Fibroblast of mammary gland (primary cell): ENCODE results near the gene LRRC4C.

Source experiments
- DNase-seq: peaks from one replicate; pipeline ENCODE4 v3.0.0-alpha.2; 2010; ENCODE audit warnings: low read depth
- H3K4me3 ChIP-seq: 2 replicates; pipeline ENCODE4 v1.5.1; 2011; ENCODE audit warnings: low read depth, mild to moderate bottlenecking, low read length, moderate library complexity; ENCODE audit not compliant: control insufficient read depth
- TF ChIP-seq, protein P1 (sequence below): conservative IDR thresholded peaks from 2 replicates; pipeline ENCODE4 v1.5.1; 2011; ENCODE audit warnings: low read depth, low read length, inconsistent platforms; ENCODE audit not compliant: control insufficient read depth, insufficient read depth

The LRRC4C gene

GRCh38 chr11:41283191-41283930 lies 176.1 kb downstream of the LRRC4C start:
- TF ChIP-seq, protein P1, sequence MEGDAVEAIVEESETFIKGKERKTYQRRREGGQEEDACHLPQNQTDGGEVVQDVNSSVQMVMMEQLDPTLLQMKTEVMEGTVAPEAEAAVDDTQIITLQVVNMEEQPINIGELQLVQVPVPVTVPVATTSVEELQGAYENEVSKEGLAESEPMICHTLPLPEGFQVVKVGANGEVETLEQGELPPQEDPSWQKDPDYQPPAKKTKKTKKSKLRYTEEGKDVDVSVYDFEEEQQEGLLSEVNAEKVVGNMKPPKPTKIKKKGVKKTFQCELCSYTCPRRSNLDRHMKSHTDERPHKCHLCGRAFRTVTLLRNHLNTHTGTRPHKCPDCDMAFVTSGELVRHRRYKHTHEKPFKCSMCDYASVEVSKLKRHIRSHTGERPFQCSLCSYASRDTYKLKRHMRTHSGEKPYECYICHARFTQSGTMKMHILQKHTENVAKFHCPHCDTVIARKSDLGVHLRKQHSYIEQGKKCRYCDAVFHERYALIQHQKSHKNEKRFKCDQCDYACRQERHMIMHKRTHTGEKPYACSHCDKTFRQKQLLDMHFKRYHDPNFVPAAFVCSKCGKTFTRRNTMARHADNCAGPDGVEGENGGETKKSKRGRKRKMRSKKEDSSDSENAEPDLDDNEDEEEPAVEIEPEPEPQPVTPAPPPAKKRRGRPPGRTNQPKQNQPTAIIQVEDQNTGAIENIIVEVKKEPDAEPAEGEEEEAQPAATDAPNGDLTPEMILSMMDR, result no peak
- no peak for DNase-seq
- no peak overlapping the region for H3K4me3 ChIP-seq

DNA sequence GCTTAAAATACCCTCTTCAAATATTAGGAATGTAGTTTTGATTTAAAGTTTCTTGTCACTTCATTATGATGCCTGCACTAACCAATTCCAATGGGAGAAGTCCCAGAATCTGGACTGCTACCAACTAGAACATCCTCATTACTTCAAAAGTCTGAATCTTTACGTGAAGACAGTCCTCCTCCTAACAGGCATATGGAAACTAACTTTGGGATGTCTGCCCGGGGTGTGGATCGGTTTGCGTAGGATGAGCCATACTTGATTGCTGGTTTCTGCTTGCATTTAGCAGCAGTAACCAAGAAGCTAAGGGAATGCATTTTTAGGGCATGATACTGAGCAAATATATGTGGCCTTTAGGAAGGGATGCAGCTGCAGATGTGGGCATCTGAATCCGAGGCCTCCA lies 177.1 kb downstream of the LRRC4C start:
- H3K4me3 ChIP-seq, result no peak overlapping the region
- TF ChIP-seq, protein P1, result no peak
- no peak for DNase-seq

DNA sequence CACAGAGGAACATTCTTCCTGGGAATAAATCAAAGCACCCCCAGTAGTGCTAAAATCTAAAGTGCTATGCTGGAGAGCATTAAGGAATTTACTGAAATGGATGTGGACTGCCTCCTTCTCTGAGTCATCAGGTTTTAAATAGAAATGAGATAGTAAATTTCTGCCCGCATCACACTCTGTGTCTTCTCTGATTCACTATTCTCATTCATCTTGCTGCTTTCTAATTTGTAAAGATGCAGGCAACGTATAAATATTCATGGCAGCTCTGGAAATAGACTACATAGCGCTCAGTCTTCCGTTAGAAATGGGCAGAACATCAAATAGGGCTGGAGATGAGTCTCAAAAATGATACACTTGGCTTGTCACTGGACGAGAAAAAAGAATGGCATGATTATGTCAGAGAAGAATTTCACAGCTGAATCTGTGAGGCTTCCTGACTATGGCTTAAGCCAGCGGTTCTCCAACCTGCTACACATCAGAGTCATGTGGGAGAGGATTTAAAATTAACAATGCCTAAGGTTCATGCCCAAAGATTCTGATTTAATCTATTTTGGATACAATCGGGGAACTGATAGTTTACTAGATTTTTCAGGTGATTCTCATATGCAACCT lies 178.2 kb downstream of the LRRC4C start:
- DNase-seq, result no peak
- TF ChIP-seq, protein P1, result no peak

GRCh38 chr11:41274831-41275230 lies 184.6 kb downstream of the LRRC4C start:
- no peak for DNase-seq
- TF ChIP-seq, protein P1, result no peak
- no peak overlapping the region for H3K4me3 ChIP-seq

More for the DNA sequence above, 178.2 kb downstream of the LRRC4C start:
- H3K4me3 ChIP-seq, result no peak overlapping the region

DNA sequence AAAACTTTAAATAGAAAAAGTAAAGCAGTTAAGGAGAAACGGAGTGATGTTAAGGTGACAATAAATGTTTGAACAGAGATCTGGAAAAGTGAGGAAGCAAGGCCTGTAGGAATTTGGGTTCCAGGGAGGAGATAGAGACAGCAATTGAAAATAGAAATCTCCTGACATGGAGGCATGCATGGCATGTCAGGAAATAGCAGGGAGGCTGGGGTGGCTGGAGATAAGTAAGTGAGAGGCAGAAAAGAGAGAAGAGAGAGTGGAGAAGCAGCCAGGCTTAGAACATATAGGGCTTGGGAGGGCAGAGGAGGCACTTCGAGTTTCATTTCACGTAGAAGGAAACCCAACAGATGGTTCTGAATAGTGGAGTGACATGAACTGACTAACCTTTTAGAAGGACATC lies 185.5 kb downstream of the LRRC4C start:
- DNase-seq, result no peak
- TF ChIP-seq, protein P1, result no peak
- H3K4me3 ChIP-seq, result no peak overlapping the region

DNA sequence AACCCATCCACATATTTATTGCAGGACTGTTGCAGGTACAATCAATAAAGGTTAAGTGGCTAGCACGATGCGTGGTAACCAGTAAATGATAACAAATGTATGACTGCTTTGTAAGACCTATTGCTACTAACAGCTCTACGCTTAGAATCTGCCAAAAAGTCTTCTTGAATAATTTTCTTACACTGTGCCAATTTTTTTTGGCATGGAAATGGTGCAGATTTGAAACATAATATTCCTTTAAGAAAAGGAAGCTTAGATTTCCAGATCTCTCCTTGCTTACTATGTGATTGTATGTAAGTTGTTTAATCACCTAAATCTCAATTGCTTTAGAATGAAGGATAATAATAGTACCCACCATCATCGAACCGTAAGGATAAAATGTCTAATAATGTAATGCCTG lies 192.0 kb downstream of the LRRC4C start:
- TF ChIP-seq, protein P1, result no peak
- DNase-seq, result no peak
- no peak overlapping the region for H3K4me3 ChIP-seq
